WTC11 (cell line): ENCODE measurements around the gene SYCP2. TPM values are rescaled to one million over a fixed set of nuclear protein-coding genes. Genes with fewer than 3 reads are reported as not detected.

Experiments
- ATAC-seq: fragments of 200-7000 bp; cut with Tn5 transposase; 2 replicates; pipeline ENCODE4 v1.10.0; 2021; ENCODE audit warnings: mild to moderate bottlenecking, moderate library complexity
- CTCF ChIA-PET: fragments of 300-600 bp; sonication (Branson Sonifier 250); formaldehyde crosslinking; loops from one replicate; lab custom pipeline; 2021; ENCODE audit warnings: antibody characterized with exemption; lab: Charles Lee
- POLR2A ChIA-PET: fragments of 350-600 bp; sonication (Branson Sonifier 250); formaldehyde crosslinking; loops from one replicate; lab custom pipeline; 2021; ENCODE audit warnings: antibody characterized with exemption; lab: Charles Lee
- DNase-seq: peaks from one replicate; pipeline ENCODE4 v3.0.0; 2021; ENCODE audit warnings: low spot score
- H3K27ac Mint-ChIP-seq: 2 replicates; pipeline ENCODE4 v1.8.0; 2021; ENCODE audit warnings: mixed read lengths
- H3K27me3 Mint-ChIP-seq: 2 replicates; pipeline ENCODE4 v1.8.0; 2021; ENCODE audit warnings: low read depth, mild to moderate bottlenecking, moderate library complexity, mixed read lengths
- H3K36me3 Mint-ChIP-seq: 2 replicates; pipeline ENCODE4 v1.8.0; 2021; ENCODE audit warnings: mixed read lengths
- H3K4me1 Mint-ChIP-seq: 2 replicates; pipeline ENCODE4 v1.8.0; 2022; ENCODE audit warnings: mixed read lengths
- H3K4me3 Mint-ChIP-seq: 2 replicates; pipeline ENCODE4 v1.8.0; 2021; ENCODE audit warnings: mild to moderate bottlenecking, moderate library complexity, mixed read lengths
- H3K9me3 Mint-ChIP-seq: 2 replicates; pipeline ENCODE4 v1.8.0; 2021; ENCODE audit warnings: mixed read lengths
- CTCF ChIP-seq: fragments of 200-600 bp; IDR thresholded peaks from 2 replicates; pipeline ENCODE4 v1.8.0; 2022; ENCODE audit warnings: antibody characterized with exemption
- GABPB1 ChIP-seq: sonication (generic); formaldehyde crosslinking; IDR thresholded peaks from 2 replicates; pipeline ENCODE4 v1.8.1; 2023; ENCODE audit warnings: mild to moderate bottlenecking, missing genetic modification reagents
- IRF2 ChIP-seq: sonication (generic); formaldehyde crosslinking; IDR thresholded peaks from 2 replicates; pipeline ENCODE4 v1.8.0; 2022; ENCODE audit warnings: low read depth, missing genetic modification reagents, borderline replicate concordance
- JAZF1 ChIP-seq: fragments of 250-450 bp; sonication (Bioruptor Pico); IDR thresholded peaks from 2 replicates; pipeline ENCODE4 v1.9.0; 2021; ENCODE audit warnings: moderate library complexity, mild to moderate bottlenecking, inconsistent platforms
- KAT7 ChIP-seq: sonication (generic); formaldehyde crosslinking; IDR thresholded peaks from 2 replicates; pipeline ENCODE4 v1.8.1; 2023; ENCODE audit warnings: missing genetic modification reagents, mild to moderate bottlenecking, borderline replicate concordance
- MYBL2 ChIP-seq: sonication (generic); formaldehyde crosslinking; IDR thresholded peaks from 2 replicates; pipeline ENCODE4 v1.8.1; 2023; ENCODE audit warnings: mild to moderate bottlenecking, moderate library complexity, missing genetic modification reagents
- RELA ChIP-seq: sonication (generic); formaldehyde crosslinking; IDR thresholded peaks from 2 replicates; pipeline ENCODE4 v1.8.1; 2022; ENCODE audit warnings: missing genetic modification reagents, mild to moderate bottlenecking, borderline replicate concordance
- ZNF263 ChIP-seq: sonication (generic); formaldehyde crosslinking; IDR thresholded peaks from 2 replicates; pipeline ENCODE4 v1.8.1; 2022; ENCODE audit warnings: low read depth, mild to moderate bottlenecking, moderate library complexity, missing genetic modification reagents
- ZNF317 ChIP-seq: sonication (generic); formaldehyde crosslinking; IDR thresholded peaks from 2 replicates; pipeline ENCODE4 v1.8.1; 2023; ENCODE audit warnings: low read depth, mild to moderate bottlenecking, moderate library complexity, missing genetic modification reagents, borderline replicate concordance
- ZNF396 ChIP-seq: fragments of 250-450 bp; sonication (Bioruptor Pico); IDR thresholded peaks from 2 replicates; pipeline ENCODE4 v1.8.0; 2021; ENCODE audit warnings: mild to moderate bottlenecking, moderate library complexity, borderline replicate concordance
- total RNA-seq: library from RNA; stranded (reverse); gene quantifications from 3 replicates; pipeline ENCODE4 v1.2.3, GENCODE V29; 2021
- TF ChIP-seq, protein P1 (sequence below): sonication (generic); formaldehyde crosslinking; IDR thresholded peaks from 2 replicates; pipeline ENCODE4 v1.8.0; 2022; ENCODE audit warnings: mild to moderate bottlenecking, missing genetic modification reagents
- TF ChIP-seq, protein P2 (sequence below): sonication (generic); formaldehyde crosslinking; IDR thresholded peaks from 2 replicates; pipeline ENCODE4 v1.8.1; 2023; ENCODE audit warnings: mild to moderate bottlenecking, missing genetic modification reagents, moderate library complexity
- TF ChIP-seq, protein P3 (sequence below): sonication (generic); formaldehyde crosslinking; IDR thresholded peaks from 2 replicates; pipeline ENCODE4 v1.8.0; 2022; ENCODE audit warnings: mild to moderate bottlenecking, missing genetic modification reagents
- TF ChIP-seq, protein P4 (sequence below): sonication (generic); formaldehyde crosslinking; IDR thresholded peaks from 2 replicates; pipeline ENCODE4 v1.8.1; 2022; ENCODE audit warnings: low read depth, mild to moderate bottlenecking, moderate library complexity, missing genetic modification reagents, borderline replicate concordance
- TF ChIP-seq, protein P5 (sequence below): sonication (generic); formaldehyde crosslinking; IDR thresholded peaks from 2 replicates; pipeline ENCODE4 v1.8.0; 2022; ENCODE audit warnings: mild to moderate bottlenecking, missing genetic modification reagents
- TF ChIP-seq, protein P6 (sequence below): sonication (generic); formaldehyde crosslinking; IDR thresholded peaks from 2 replicates; pipeline ENCODE4 v1.8.1; 2023; ENCODE audit warnings: mild to moderate bottlenecking, missing genetic modification reagents, borderline replicate concordance
- TF ChIP-seq, protein P7 (sequence below): fragments of 250-450 bp; sonication (Bioruptor Pico); conservative IDR thresholded peaks from 2 replicates; pipeline ENCODE4 v1.9.0; 2021; ENCODE audit warnings: mild to moderate bottlenecking

The SYCP2 gene
- total RNA-seq, 1 experiment from 2014 or later = 0.31 TPM

GRCh38 chr20:59827138-59828056 lies 106.0 kb downstream of the SYCP2 start:
- Mint-ChIP-seq H3K36me3 (no peaks in the 10 kb centered on the region), H3K27ac (no peak overlapping the region), H3K9me3 (no peaks in the 10 kb centered on the region), H3K4me3 (no peak overlapping the region), H3K27me3 (peaks cover 31% of the 10 kb centered on the region), H3K4me1 (peaks cover 8% of the 10 kb centered on the region)
- ChIA-PET POLR2A (no interaction called here), CTCF (no interaction called here)
- ATAC-seq (no peak), DNase-seq (no peak)
- TF ChIP-seq, protein P1, sequence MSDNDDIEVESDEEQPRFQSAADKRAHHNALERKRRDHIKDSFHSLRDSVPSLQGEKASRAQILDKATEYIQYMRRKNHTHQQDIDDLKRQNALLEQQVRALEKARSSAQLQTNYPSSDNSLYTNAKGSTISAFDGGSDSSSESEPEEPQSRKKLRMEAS (CRISPR knock-in tag) = no peak
- no peak for TF ChIP-seq ZNF317 (CRISPR knock-in tag)
- no peak for TF ChIP-seq CTCF
- TF ChIP-seq, protein P2, sequence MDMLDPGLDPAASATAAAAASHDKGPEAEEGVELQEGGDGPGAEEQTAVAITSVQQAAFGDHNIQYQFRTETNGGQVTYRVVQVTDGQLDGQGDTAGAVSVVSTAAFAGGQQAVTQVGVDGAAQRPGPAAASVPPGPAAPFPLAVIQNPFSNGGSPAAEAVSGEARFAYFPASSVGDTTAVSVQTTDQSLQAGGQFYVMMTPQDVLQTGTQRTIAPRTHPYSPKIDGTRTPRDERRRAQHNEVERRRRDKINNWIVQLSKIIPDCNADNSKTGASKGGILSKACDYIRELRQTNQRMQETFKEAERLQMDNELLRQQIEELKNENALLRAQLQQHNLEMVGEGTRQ (CRISPR knock-in tag) = no peak
- TF ChIP-seq IRF2 (CRISPR knock-in tag) = no peak
- TF ChIP-seq GABPB1 = no peak
- no peak for TF ChIP-seq MYBL2 (CRISPR knock-in tag)
- TF ChIP-seq, protein P3, sequence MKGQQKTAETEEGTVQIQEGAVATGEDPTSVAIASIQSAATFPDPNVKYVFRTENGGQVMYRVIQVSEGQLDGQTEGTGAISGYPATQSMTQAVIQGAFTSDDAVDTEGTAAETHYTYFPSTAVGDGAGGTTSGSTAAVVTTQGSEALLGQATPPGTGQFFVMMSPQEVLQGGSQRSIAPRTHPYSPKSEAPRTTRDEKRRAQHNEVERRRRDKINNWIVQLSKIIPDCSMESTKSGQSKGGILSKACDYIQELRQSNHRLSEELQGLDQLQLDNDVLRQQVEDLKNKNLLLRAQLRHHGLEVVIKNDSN = no peak
- TF ChIP-seq, protein P4, sequence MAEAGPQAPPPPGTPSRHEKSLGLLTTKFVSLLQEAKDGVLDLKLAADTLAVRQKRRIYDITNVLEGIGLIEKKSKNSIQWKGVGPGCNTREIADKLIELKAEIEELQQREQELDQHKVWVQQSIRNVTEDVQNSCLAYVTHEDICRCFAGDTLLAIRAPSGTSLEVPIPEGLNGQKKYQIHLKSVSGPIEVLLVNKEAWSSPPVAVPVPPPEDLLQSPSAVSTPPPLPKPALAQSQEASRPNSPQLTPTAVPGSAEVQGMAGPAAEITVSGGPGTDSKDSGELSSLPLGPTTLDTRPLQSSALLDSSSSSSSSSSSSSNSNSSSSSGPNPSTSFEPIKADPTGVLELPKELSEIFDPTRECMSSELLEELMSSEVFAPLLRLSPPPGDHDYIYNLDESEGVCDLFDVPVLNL = no peak
- TF ChIP-seq KAT7 (CRISPR knock-in tag) = no peak
- no peak for TF ChIP-seq JAZF1 (CRISPR knock-in tag)
- TF ChIP-seq, protein P5, sequence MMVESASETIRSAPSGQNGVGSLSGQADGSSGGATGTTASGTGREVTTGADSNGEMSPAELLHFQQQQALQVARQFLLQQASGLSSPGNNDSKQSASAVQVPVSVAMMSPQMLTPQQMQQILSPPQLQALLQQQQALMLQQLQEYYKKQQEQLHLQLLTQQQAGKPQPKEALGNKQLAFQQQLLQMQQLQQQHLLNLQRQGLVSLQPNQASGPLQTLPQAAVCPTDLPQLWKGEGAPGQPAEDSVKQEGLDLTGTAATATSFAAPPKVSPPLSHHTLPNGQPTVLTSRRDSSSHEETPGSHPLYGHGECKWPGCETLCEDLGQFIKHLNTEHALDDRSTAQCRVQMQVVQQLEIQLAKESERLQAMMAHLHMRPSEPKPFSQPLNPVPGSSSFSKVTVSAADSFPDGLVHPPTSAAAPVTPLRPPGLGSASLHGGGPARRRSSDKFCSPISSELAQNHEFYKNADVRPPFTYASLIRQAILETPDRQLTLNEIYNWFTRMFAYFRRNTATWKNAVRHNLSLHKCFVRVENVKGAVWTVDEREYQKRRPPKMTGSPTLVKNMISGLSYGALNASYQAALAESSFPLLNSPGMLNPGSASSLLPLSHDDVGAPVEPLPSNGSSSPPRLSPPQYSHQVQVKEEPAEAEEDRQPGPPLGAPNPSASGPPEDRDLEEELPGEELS (CRISPR knock-in tag) = no peak
- TF ChIP-seq ZNF263 = no peak
- TF ChIP-seq, protein P6, sequence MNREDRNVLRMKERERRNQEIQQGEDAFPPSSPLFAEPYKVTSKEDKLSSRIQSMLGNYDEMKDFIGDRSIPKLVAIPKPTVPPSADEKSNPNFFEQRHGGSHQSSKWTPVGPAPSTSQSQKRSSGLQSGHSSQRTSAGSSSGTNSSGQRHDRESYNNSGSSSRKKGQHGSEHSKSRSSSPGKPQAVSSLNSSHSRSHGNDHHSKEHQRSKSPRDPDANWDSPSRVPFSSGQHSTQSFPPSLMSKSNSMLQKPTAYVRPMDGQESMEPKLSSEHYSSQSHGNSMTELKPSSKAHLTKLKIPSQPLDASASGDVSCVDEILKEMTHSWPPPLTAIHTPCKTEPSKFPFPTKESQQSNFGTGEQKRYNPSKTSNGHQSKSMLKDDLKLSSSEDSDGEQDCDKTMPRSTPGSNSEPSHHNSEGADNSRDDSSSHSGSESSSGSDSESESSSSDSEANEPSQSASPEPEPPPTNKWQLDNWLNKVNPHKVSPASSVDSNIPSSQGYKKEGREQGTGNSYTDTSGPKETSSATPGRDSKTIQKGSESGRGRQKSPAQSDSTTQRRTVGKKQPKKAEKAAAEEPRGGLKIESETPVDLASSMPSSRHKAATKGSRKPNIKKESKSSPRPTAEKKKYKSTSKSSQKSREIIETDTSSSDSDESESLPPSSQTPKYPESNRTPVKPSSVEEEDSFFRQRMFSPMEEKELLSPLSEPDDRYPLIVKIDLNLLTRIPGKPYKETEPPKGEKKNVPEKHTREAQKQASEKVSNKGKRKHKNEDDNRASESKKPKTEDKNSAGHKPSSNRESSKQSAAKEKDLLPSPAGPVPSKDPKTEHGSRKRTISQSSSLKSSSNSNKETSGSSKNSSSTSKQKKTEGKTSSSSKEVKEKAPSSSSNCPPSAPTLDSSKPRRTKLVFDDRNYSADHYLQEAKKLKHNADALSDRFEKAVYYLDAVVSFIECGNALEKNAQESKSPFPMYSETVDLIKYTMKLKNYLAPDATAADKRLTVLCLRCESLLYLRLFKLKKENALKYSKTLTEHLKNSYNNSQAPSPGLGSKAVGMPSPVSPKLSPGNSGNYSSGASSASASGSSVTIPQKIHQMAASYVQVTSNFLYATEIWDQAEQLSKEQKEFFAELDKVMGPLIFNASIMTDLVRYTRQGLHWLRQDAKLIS (CRISPR knock-in tag) = no peak
- no peak for TF ChIP-seq RELA
- no peak for TF ChIP-seq ZNF396
- TF ChIP-seq, protein P7, sequence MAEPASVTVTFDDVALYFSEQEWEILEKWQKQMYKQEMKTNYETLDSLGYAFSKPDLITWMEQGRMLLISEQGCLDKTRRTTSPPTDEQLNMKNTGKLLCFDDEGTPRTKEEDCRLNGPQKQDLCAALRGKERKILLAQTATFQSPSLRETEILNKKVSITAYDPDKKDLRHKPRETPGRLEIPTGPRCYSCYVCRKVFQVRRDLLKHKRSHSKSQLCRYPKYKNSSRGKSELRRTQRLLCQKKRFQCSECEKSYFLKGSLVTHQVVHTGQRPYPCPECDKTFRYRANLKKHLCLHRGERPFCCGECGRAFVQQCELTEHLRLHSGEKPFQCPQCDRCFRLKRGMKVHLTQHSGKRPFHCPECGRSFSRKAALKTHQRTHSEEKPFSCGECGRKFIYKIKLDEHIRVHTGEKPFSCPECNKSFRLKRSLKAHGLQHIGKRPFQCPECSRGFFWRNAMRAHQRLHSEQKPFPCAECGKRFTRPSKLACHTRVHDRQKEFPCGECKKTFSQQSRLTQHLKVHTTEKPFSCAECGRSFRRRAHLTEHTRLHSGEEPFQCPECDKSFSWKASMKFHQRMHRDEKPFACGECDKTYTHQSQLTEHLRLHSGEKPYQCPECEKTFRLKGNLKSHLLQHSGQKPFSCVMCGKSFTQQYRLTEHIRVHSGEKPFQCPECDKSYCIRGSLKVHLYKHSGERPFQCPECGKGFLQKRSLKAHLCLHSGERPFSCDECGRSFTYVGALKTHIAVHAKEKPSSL (CRISPR knock-in tag) = no peak
